ENCODE results near the gene DBNL.

GRCh38 chr7:44093102-44093641 is 48.7 kb downstream of the DBNL start:
- TF ChIP-seq POLR2A (IDR thresholded peaks at IDR 0.05) (no peak), CTCF (IDR thresholded peaks at IDR 0.05) (no peak), POLR2AphosphoS5 (IDR thresholded peaks at IDR 0.05) (no peak), EP300 (IDR thresholded peaks at IDR 0.05) (no peak)
